ENCODE results near the gene MRPS15.

Gene MRPS15

DNA sequence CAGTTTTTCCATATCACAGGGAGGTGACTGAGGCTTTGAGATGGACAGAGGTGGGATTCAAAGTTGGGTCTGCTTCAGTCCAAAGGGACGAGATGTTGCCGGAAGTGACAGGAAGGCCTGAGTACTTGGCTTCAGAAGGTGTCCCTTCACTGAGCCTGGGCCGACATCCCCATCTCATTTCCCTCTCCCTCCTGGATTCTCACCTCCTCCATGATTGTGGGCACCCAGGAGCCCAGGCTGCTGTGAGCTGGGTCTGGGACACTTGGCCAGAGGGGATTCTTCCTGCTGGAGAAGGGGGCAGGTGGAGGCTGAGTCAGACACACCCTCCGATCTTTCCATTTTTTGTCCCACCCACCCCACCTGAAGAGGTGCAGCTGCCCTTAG, 2.8 kb upstream of the MRPS15 start:
- DNase-seq (ENCODE audit: low read depth in 1 of 2, low spot score in 1 of 2): no peak
- TF ChIP-seq POLR2AphosphoS5 (IDR thresholded peaks at IDR 0.05; ENCODE audit: low read depth) (no peak), SPI1 (IDR thresholded peaks at IDR 0.05; ENCODE audit: borderline replicate concordance, low read depth) (no peak), CTCF (IDR thresholded peaks at IDR 0.05; ENCODE audit: insufficient read depth, low read length) (no peak), GABPA (IDR thresholded peaks at IDR 0.05; ENCODE audit: low read depth) (no peak)
- TF ChIP-seq, protein P1, sequence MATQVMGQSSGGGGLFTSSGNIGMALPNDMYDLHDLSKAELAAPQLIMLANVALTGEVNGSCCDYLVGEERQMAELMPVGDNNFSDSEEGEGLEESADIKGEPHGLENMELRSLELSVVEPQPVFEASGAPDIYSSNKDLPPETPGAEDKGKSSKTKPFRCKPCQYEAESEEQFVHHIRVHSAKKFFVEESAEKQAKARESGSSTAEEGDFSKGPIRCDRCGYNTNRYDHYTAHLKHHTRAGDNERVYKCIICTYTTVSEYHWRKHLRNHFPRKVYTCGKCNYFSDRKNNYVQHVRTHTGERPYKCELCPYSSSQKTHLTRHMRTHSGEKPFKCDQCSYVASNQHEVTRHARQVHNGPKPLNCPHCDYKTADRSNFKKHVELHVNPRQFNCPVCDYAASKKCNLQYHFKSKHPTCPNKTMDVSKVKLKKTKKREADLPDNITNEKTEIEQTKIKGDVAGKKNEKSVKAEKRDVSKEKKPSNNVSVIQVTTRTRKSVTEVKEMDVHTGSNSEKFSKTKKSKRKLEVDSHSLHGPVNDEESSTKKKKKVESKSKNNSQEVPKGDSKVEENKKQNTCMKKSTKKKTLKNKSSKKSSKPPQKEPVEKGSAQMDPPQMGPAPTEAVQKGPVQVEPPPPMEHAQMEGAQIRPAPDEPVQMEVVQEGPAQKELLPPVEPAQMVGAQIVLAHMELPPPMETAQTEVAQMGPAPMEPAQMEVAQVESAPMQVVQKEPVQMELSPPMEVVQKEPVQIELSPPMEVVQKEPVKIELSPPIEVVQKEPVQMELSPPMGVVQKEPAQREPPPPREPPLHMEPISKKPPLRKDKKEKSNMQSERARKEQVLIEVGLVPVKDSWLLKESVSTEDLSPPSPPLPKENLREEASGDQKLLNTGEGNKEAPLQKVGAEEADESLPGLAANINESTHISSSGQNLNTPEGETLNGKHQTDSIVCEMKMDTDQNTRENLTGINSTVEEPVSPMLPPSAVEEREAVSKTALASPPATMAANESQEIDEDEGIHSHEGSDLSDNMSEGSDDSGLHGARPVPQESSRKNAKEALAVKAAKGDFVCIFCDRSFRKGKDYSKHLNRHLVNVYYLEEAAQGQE (IDR thresholded peaks at IDR 0.05; ENCODE audit: insufficient replicate concordance, low read depth): no peak
- H3K27ac ChIP-seq (replicated peaks): no peak overlapping the region
- no peak overlapping the region for H3K4me3 ChIP-seq (replicated peaks; ENCODE audit: insufficient read depth, low read length)
- H3K27me3 ChIP-seq (ENCODE audit: insufficient read depth, poor library complexity, severe bottlenecking): no peaks in the 10 kb centered on the region

DNA sequence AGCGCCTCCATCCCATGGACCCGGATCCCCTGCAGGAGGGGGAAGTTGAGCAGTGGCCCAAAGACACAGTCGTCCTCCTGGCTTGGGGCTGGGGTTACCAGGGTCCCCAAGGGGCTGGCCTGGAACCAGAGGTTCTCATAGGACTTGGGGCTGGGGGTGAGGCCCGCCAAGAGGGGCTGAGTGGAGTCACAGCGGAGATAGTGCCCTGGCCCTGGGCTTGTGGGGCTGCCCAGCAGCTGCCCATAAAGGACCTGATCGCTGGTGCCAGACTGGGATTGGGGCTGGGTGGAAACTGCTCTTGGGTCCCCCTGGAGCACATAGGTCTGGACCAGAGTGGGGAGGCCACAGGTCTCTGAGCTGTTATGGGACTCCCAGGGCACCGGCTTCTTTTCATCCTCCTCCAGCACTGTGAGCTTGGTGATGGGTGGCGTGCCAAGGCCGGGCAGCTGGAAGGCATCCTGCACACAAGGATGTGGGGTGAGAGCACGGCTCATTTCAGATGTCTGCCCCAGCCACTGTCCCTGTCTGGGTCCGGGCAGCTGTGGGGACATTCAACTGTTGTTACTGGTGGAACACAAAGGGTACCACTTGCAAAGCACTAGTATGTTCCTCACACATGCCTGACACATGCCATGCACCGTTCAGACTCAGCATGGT, 2.3 kb upstream of the MRPS15 start:
- Histone ChIP-seq H3K27ac (replicated peaks) (no peak overlapping the region), H3K27me3 (ENCODE audit: insufficient read depth, poor library complexity, severe bottlenecking) (no peaks in the 10 kb centered on the region), H3K4me3 (replicated peaks; ENCODE audit: insufficient read depth, low read length) (no peak overlapping the region)
- DNase-seq (ENCODE audit: low read depth in 1 of 2, low spot score in 1 of 2): no peak
- TF ChIP-seq GABPA (IDR thresholded peaks at IDR 0.05; ENCODE audit: low read depth) (no peak), SPI1 (IDR thresholded peaks at IDR 0.05; ENCODE audit: borderline replicate concordance, low read depth) (no peak), CTCF (IDR thresholded peaks at IDR 0.05; ENCODE audit: insufficient read depth, low read length) (no peak), POLR2AphosphoS5 (IDR thresholded peaks at IDR 0.05; ENCODE audit: low read depth) (no peak)
- TF ChIP-seq, protein P1 (IDR thresholded peaks at IDR 0.05; ENCODE audit: insufficient replicate concordance, low read depth): no peak

DNA sequence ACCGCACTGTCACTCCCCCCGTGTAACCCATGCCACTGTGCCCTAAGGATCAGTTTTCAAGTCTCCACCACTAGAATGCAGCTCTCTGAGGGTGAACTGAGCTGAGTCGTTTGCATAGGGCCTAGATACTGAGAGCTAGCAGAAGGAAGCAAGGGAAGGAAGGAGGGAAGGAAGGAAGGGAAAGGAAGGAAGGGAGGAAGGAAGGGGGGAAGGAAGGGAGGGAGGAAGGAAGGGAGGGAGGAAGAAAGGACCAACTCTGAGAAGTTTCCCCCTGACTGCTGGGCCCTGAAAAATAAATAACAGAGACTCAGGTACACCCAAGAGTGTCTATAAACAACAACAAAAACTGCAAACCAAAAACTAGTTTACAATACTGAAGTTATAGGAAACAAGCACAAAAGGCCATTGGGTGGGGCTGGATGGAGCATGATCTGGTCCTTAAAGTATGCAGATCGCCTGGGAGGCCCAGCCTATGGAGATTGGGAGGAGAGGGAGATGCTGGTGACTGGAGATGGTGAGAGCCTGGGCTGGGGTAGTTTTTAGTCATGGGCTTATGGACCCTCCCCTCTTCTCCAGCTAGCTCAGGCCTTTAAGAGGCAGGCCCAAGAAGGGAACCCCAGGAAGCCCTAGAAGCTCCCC, 1.7 kb upstream of the MRPS15 start:
- Histone ChIP-seq H3K27ac (replicated peaks) (peak overlapping the region; percentile 93), H3K27me3 (ENCODE audit: insufficient read depth, poor library complexity, severe bottlenecking) (no peaks in the 10 kb centered on the region), H3K4me3 (replicated peaks; ENCODE audit: insufficient read depth, low read length) (no peak overlapping the region)
- TF ChIP-seq SPI1 (IDR thresholded peaks at IDR 0.05; ENCODE audit: borderline replicate concordance, low read depth): no peak
- TF ChIP-seq GABPA (IDR thresholded peaks at IDR 0.05; ENCODE audit: low read depth): no peak
- no peak for TF ChIP-seq POLR2AphosphoS5 (IDR thresholded peaks at IDR 0.05; ENCODE audit: low read depth)
- TF ChIP-seq, protein P1 (IDR thresholded peaks at IDR 0.05; ENCODE audit: insufficient replicate concordance, low read depth): no peak
- no peak for TF ChIP-seq CTCF (IDR thresholded peaks at IDR 0.05; ENCODE audit: insufficient read depth, low read length)
- DNase-seq (ENCODE audit: low read depth in 1 of 2, low spot score in 1 of 2): no peak

All from HL-60 (cell line).